Keratinocyte (primary cell): ENCODE data around the gene RNF13. TPM values are rescaled to one million over a fixed set of nuclear protein-coding genes. Genes with fewer than 3 reads are reported as not detected.

Experiments used
- DNase-seq: peaks from one replicate; pipeline ENCODE4 v3.0.0-alpha.2; 2011; ENCODE audit warnings: low read depth, missing footprints, low spot score
- FAIRE-seq: peaks from 2 replicates; lab custom pipeline; 2011; peaks lifted over from hg19 to GRCh38; lab: Jason Lieb, UNC
- H2AFZ ChIP-seq: 2 replicates; pipeline ENCODE4 v1.6.0; 2012; ENCODE audit warnings: low read length, control low read depth, inconsistent platforms; ENCODE audit not compliant: control insufficient read depth
- H3K27ac ChIP-seq: 2 replicates; pipeline ENCODE4 v1.5.1; 2011; ENCODE audit warnings: low read length; ENCODE audit not compliant: control insufficient read depth, insufficient read depth
- H3K27me3 ChIP-seq: 3 replicates; pipeline ENCODE4 v1.6.0; 2011; ENCODE audit warnings: low read length; ENCODE audit not compliant: control insufficient read depth, insufficient read depth; ENCODE audit errors: extremely low read depth
- H3K36me3 ChIP-seq, 2 experiments: 2 replicates in 1 of 2; 3 replicates in 1 of 2; pipeline ENCODE4 v1.5.1; 2011; ENCODE audit warnings: low read length in 2 of 2, mild to moderate bottlenecking in 1 of 2; ENCODE audit not compliant: control insufficient read depth in 2 of 2, insufficient read depth in 2 of 2; ENCODE audit errors: extremely low read depth in 1 of 2
- H3K4me1 ChIP-seq: 3 replicates; pipeline ENCODE4 v1.5.1; 2011; ENCODE audit warnings: low read length; ENCODE audit not compliant: control insufficient read depth, insufficient read depth; ENCODE audit errors: extremely low read depth
- H3K4me2 ChIP-seq: 3 replicates; pipeline ENCODE4 v1.6.0; 2011; ENCODE audit warnings: low read depth, low read length; ENCODE audit not compliant: control insufficient read depth, insufficient read depth; ENCODE audit errors: extremely low read depth
- H3K4me3 ChIP-seq, 3 experiments: fragments of 200-600 bp in 1 of 3; sonication (generic) in 1 of 3; 2 replicates in 2 of 3; 3 replicates in 1 of 3; pipeline ENCODE4 v1.5.1; 2011 to 2016; ENCODE audit warnings: low read length in 3 of 3, mild to moderate bottlenecking in 3 of 3, control low read depth in 2 of 3, inconsistent platforms in 1 of 3, low read depth in 1 of 3, mixed read lengths in 1 of 3, mixed run types in 1 of 3, moderate library complexity in 1 of 3; ENCODE audit not compliant: control insufficient read depth in 2 of 3, insufficient read depth in 2 of 3; ENCODE audit errors: extremely low read depth in 1 of 3
- H3K79me2 ChIP-seq: 2 replicates; pipeline ENCODE4 v1.6.0; 2012; ENCODE audit warnings: low read length; ENCODE audit not compliant: control insufficient read depth, insufficient read depth
- H3K9ac ChIP-seq: 3 replicates; pipeline ENCODE4 v1.6.0; 2011; ENCODE audit warnings: low read length; ENCODE audit not compliant: control insufficient read depth, insufficient read depth; ENCODE audit errors: extremely low read depth
- H3K9me1 ChIP-seq: 3 replicates; pipeline ENCODE4 v1.6.0; 2011; ENCODE audit warnings: low read length; ENCODE audit not compliant: control insufficient read depth, insufficient read depth; ENCODE audit errors: extremely low read depth
- H3K9me3 ChIP-seq: 2 replicates; pipeline ENCODE4 v1.5.1; 2012; ENCODE audit warnings: low read depth, low read length; ENCODE audit not compliant: control insufficient read depth
- H4K20me1 ChIP-seq: 3 replicates; pipeline ENCODE4 v1.6.0; 2011; ENCODE audit warnings: low read length; ENCODE audit not compliant: control insufficient read depth, insufficient read depth; ENCODE audit errors: extremely low read depth
- CTCF ChIP-seq, 3 experiments: IDR thresholded peaks in 1 of 3; conservative IDR thresholded peaks in 1 of 3; optimal IDR thresholded peaks in 1 of 3; 2 replicates in 2 of 3; 3 replicates in 1 of 3; pipeline versions ENCODE3 to v1.5.1; 2011; ENCODE audit warnings: low read length in 3 of 3, mild to moderate bottlenecking in 3 of 3, moderate library complexity in 2 of 3, control low read depth in 1 of 3, inconsistent platforms in 1 of 3; ENCODE audit not compliant: insufficient read depth in 2 of 3; ENCODE audit errors: extremely low read depth in 1 of 3
- EZH2 ChIP-seq: IDR thresholded peaks from one replicate; pipeline ENCODE4 v1.6.1; 2012; ENCODE audit warnings: inconsistent platforms, mild to moderate bottlenecking, low read length, moderate library complexity
- dilution Hi-C: fragments of 300-500 bp; cut with MboI; formaldehyde crosslinking; loops from one replicate; pipeline ENCODE4 v1.7.0; 2020; ENCODE audit warnings: low sequenced_read_pairs; ENCODE audit not compliant: extremely low pct_ligation_motif_present
- polyA plus RNA-seq, 5 experiments: library from polyadenylated mRNA; depleted of rRNA in 3 of 5; stranded (reverse) in 3 of 5; stranded (forward) in 1 of 5; unstranded in 1 of 5; fragments of >200 nt; gene quantifications; 1 replicate in 1 of 5; 2 replicates in 3 of 5; 3 replicates in 1 of 5; pipeline versions ENCODE4 v1.2.1 to v1.2.3, GENCODE V29; 2011 to 2012; ENCODE audit warnings: missing spikeins in 2 of 5, low read depth in 1 of 5, low replicate concordance in 1 of 5

RNF13 gene
- polyA plus RNA-seq, 1 donor (not counting 4 experiments of a cell fraction or from before 2014, with no cell fraction given) = 57.4 TPM

GRCh38 chr3:149971403-149972075 is 158.5 kb downstream of the RNF13 start:
- no peak for DNase-seq
- no peaks in the 10 kb centered on the region for H3K27me3 ChIP-seq
- peak overlapping the region; percentile 93 for H3K4me2 ChIP-seq
- no peaks in the 10 kb centered on the region for H3K9me3 ChIP-seq
- dilution Hi-C loops = no loop called here
- H3K9ac ChIP-seq = peak overlapping the region; percentile 69
- peak overlapping the region; percentile 53 to 81 (median 78) for H3K4me3 ChIP-seq
- H3K36me3 ChIP-seq = no peaks in the 10 kb centered on the region
- H3K27ac ChIP-seq = peak overlapping the region; percentile 41
- peak overlapping the region; percentile 68 for H2AFZ ChIP-seq
- peaks cover 35% of the 10 kb centered on the region for H3K79me2 ChIP-seq
- no peaks in the 10 kb centered on the region for H4K20me1 ChIP-seq
- no peaks in the 10 kb centered on the region for H3K9me1 ChIP-seq
- peak; percentile 34 for FAIRE-seq
- no peak for TF ChIP-seq EZH2
- no peak for TF ChIP-seq CTCF (optimal IDR thresholded peaks at IDR 0.05 in 1 of 3, IDR thresholded peaks at IDR 0.05 in 1 of 3, conservative IDR thresholded peaks at IDR 0.05 in 1 of 3; ENCODE audit: extremely low read depth in 1 of 3, insufficient read depth in 2 of 3, low read length in 3 of 3)
- H3K4me1 ChIP-seq = peaks cover 17% of the 10 kb centered on the region

GRCh38 chr3:149975919-149976318 is 162.9 kb downstream of the RNF13 start:
- H3K4me2 ChIP-seq = no peak overlapping the region
- no peak overlapping the region for H3K27ac ChIP-seq
- FAIRE-seq (peak; percentile 17), DNase-seq (no peak)
- no peaks in the 10 kb centered on the region for H3K27me3 ChIP-seq
- no peaks in the 10 kb centered on the region for H3K36me3 ChIP-seq
- no peaks in the 10 kb centered on the region for H3K9me3 ChIP-seq
- H4K20me1 ChIP-seq = no peaks in the 10 kb centered on the region
- no peak overlapping the region for H3K9ac ChIP-seq
- H3K4me3 ChIP-seq = no peak overlapping the region
- peaks cover 3% of the 10 kb centered on the region for H3K79me2 ChIP-seq
- dilution Hi-C loops = no loop called here
- peaks cover 3% of the 10 kb centered on the region for H3K4me1 ChIP-seq
- no peak overlapping the region for H2AFZ ChIP-seq
- no peaks in the 10 kb centered on the region for H3K9me1 ChIP-seq
- peak in 1 of 3 experiments; percentile 40 for TF ChIP-seq CTCF (optimal IDR thresholded peaks at IDR 0.05 in 1 of 3, IDR thresholded peaks at IDR 0.05 in 1 of 3, conservative IDR thresholded peaks at IDR 0.05 in 1 of 3; ENCODE audit: extremely low read depth in 1 of 3, insufficient read depth in 2 of 3, low read length in 3 of 3)
- no peak for TF ChIP-seq EZH2
